B cell (primary cell): Measurements from ENCODE around the gene JUND.

Source experiments
- CTCF ChIP-seq: fragments of 200-600 bp; IDR thresholded peaks from one replicate; pipeline ENCODE4 v1.8.0; 2022; ENCODE audit warnings: antibody characterized with exemption, mild to moderate bottlenecking
- EZH2 ChIP-seq: IDR thresholded peaks from 2 replicates; pipeline ENCODE4 v1.6.1; 2012; ENCODE audit warnings: borderline replicate concordance, low read depth, mild to moderate bottlenecking, moderate library complexity, low read length; ENCODE audit not compliant: insufficient read depth, poor library complexity, severe bottlenecking

- TF ChIP-seq CTCF (no peak), EZH2 (no peak)
Observed at GRCh38 chr19:18232540-18233223, 48.7 kb downstream of the JUND start.
